Osteocyte (in vitro differentiated cells): ENCODE data around the gene PHF21B. TPM values are rescaled to one million over a fixed set of nuclear protein-coding genes. Genes with fewer than 3 reads are reported as not detected.
"Not testable (repeated sequence)": the region's sequence is repeated elsewhere in the genome, so short reads cannot be mapped to it uniquely, and the experiment has no call there.

Experiments used
- DNase-seq: peaks from one replicate; pipeline ENCODE4 v3.0.0; 2021; ENCODE audit warnings: mixed read lengths; ENCODE audit not compliant: unreplicated experiment; ENCODE audit errors: extremely low spot score
- H3K27ac Mint-ChIP-seq: one replicate; pipeline ENCODE4 v1.8.0; 2021; ENCODE audit warnings: mild to moderate bottlenecking, mixed read lengths; ENCODE audit not compliant: unreplicated experiment
- H3K27me3 Mint-ChIP-seq: one replicate; pipeline ENCODE4 v1.8.0; 2021; ENCODE audit warnings: mixed read lengths; ENCODE audit not compliant: unreplicated experiment
- H3K36me3 Mint-ChIP-seq: one replicate; pipeline ENCODE4 v1.8.0; 2021; ENCODE audit warnings: mixed read lengths; ENCODE audit not compliant: unreplicated experiment
- H3K4me1 Mint-ChIP-seq: one replicate; pipeline ENCODE4 v1.8.0; 2021; ENCODE audit warnings: mixed read lengths; ENCODE audit not compliant: unreplicated experiment
- H3K4me3 Mint-ChIP-seq: one replicate; pipeline ENCODE4 v1.8.0; 2021; ENCODE audit warnings: mild to moderate bottlenecking, moderate library complexity, mixed read lengths; ENCODE audit not compliant: unreplicated experiment
- H3K9me3 Mint-ChIP-seq: one replicate; pipeline ENCODE4 v1.8.0; 2021; ENCODE audit warnings: mixed read lengths; ENCODE audit not compliant: unreplicated experiment
- CTCF ChIP-seq: fragments of 200-600 bp; sonication (generic); IDR thresholded peaks from 2 replicates; pipeline ENCODE4 v1.5.0; 2021; ENCODE audit warnings: antibody characterized with exemption, mild to moderate bottlenecking, moderate library complexity
- total RNA-seq: library from RNA; stranded (reverse); gene quantifications from 2 replicates; pipeline ENCODE4 v1.2.1, GENCODE V29; 2021

Gene PHF21B
- total RNA-seq, 1 donor from 2014 or later: 0.54 TPM

- no peaks in the 10 kb centered on the region for H3K36me3 Mint-ChIP-seq
- peaks cover 46% of the 10 kb centered on the region for H3K27me3 Mint-ChIP-seq
- no peak for TF ChIP-seq CTCF
- H3K27ac Mint-ChIP-seq: no peak overlapping the region
- peaks cover 2% of the 10 kb centered on the region for H3K4me1 Mint-ChIP-seq
- no peak overlapping the region for H3K4me3 Mint-ChIP-seq
- H3K9me3 Mint-ChIP-seq: no peaks in the 10 kb centered on the region
- DNase-seq: no peak
Observed at GRCh38 chr22:45053094-45053493, 43.3 kb upstream of the PHF21B start.

- not testable (repeated sequence) for H3K4me3 Mint-ChIP-seq, H3K36me3 Mint-ChIP-seq, H3K9me3 Mint-ChIP-seq, H3K4me1 Mint-ChIP-seq, DNase-seq, H3K27ac Mint-ChIP-seq
- peaks cover 46% of the 10 kb centered on the region for H3K27me3 Mint-ChIP-seq
Observed at GRCh38 chr22:45052665-45053064, 42.9 kb upstream of the PHF21B start.

- Mint-ChIP-seq H3K9me3 (no peaks in the 10 kb centered on the region), H3K27me3 (peaks cover 53% of the 10 kb centered on the region), H3K36me3 (no peaks in the 10 kb centered on the region), H3K4me1 (no peaks in the 10 kb centered on the region), H3K4me3 (no peak overlapping the region), H3K27ac (no peak overlapping the region)
- no peak for DNase-seq
- no peak for TF ChIP-seq CTCF
Observed at GRCh38 chr22:45051946-45052345, 42.1 kb upstream of the PHF21B start.

GRCh38 chr22:45051419-45051818 lies 41.6 kb upstream of the PHF21B start:
- DNase-seq: no peak
- TF ChIP-seq CTCF: no peak
- H3K27me3 Mint-ChIP-seq: peaks cover 58% of the 10 kb centered on the region
- no peaks in the 10 kb centered on the region for H3K4me1 Mint-ChIP-seq
- no peaks in the 10 kb centered on the region for H3K36me3 Mint-ChIP-seq
- H3K9me3 Mint-ChIP-seq: no peaks in the 10 kb centered on the region
- H3K27ac Mint-ChIP-seq: no peak overlapping the region
- H3K4me3 Mint-ChIP-seq: no peak overlapping the region

- no peak for TF ChIP-seq CTCF
- peaks cover 62% of the 10 kb centered on the region for H3K27me3 Mint-ChIP-seq
- no peaks in the 10 kb centered on the region for H3K4me1 Mint-ChIP-seq
- H3K27ac Mint-ChIP-seq: no peak overlapping the region
- H3K9me3 Mint-ChIP-seq: no peaks in the 10 kb centered on the region
- no peak for DNase-seq
- H3K4me3 Mint-ChIP-seq: no peak overlapping the region
- H3K36me3 Mint-ChIP-seq: no peaks in the 10 kb centered on the region
Observed at GRCh38 chr22:45047260-45047659, 37.5 kb upstream of the PHF21B start.

GRCh38 chr22:45045208-45045607 lies 35.4 kb upstream of the PHF21B start:
- Mint-ChIP-seq H3K36me3 (no peaks in the 10 kb centered on the region), H3K27me3 (peaks cover 50% of the 10 kb centered on the region), H3K4me1 (no peaks in the 10 kb centered on the region), H3K27ac (no peak overlapping the region), H3K9me3 (no peaks in the 10 kb centered on the region), H3K4me3 (no peak overlapping the region)
- DNase-seq: no peak
- no peak for TF ChIP-seq CTCF
